HepG2 (cell line): ENCODE measurements around the gene NEK5. TPM values are rescaled to one million over a fixed set of nuclear protein-coding genes. Genes with fewer than 3 reads are reported as not detected.
"Not testable (repeated sequence)": the region's sequence is repeated elsewhere in the genome, so short reads cannot be mapped to it uniquely, and the experiment has no call there.

ENCODE experiments used
- ATAC-seq: fragments of 200-7000 bp; cut with Tn5 transposase; 3 replicates; pipeline ENCODE4 v1.9.1; 2020; ENCODE audit warnings: mild to moderate bottlenecking, moderate library complexity
- BruUV-seq: library from RNA; stranded (reverse); fragments of 400-500 nt; replicated peaks from 2 replicates; lab custom pipeline; 2021; lab: Mats Ljungman, UMichigan
- CTCF ChIA-PET: fragments of 300-600 bp; formaldehyde crosslinking; extraction: SDS; loops from one replicate; lab custom pipeline; 2021; ENCODE audit warnings: low total read pairs, inconsistent platforms, low intra/inter-chr PET ratio; lab: Yijun Ruan, JAX
- POLR2A ChIA-PET: fragments of 350-600 bp; sonication (Branson Sonifier 250); formaldehyde crosslinking; loops from one replicate; lab custom pipeline; 2020; ENCODE audit warnings: antibody characterized with exemption, inconsistent platforms; lab: Yijun Ruan, JAX
- DNase-seq: peaks from one replicate; pipeline ENCODE4 v3.0.0-alpha.2; 2015; ENCODE audit warnings: low spot score
- FAIRE-seq: peaks from 3 replicates; lab custom pipeline; 2011; peaks lifted over from hg19 to GRCh38; lab: Jason Lieb, UNC
- H2AFZ ChIP-seq: one replicate; pipeline ENCODE4 v1.6.1; 2011; ENCODE audit warnings: low read length, inconsistent platforms
- H3K27ac ChIP-seq: fragments of 300-600 bp; 3 replicates; pipeline ENCODE4 v1.8.0; 2011; ENCODE audit warnings: mixed run types, mild to moderate bottlenecking, mixed read lengths, low read length, inconsistent platforms; ENCODE audit not compliant: insufficient read depth; ENCODE audit errors: extremely low read length
- H3K27me3 ChIP-seq, 2 experiments: fragments of 200-600 bp in 1 of 2; 2 replicates in 1 of 2; 3 replicates in 1 of 2; pipeline versions ENCODE4 v1.6.0 to v1.8.0; 2011; ENCODE audit warnings: low read length in 2 of 2, mild to moderate bottlenecking in 2 of 2, moderate library complexity in 2 of 2, inconsistent platforms in 1 of 2; ENCODE audit not compliant: insufficient read depth in 2 of 2, control insufficient read depth in 1 of 2
- H3K36me3 ChIP-seq, 2 experiments: fragments of 200-600 bp in 1 of 2; replicated peaks in 1 of 2; 2 replicates in 1 of 2; 3 replicates in 1 of 2; pipeline versions ENCODE4 v1.5.1 to v1.8.0; 2011; ENCODE audit warnings: low read length in 2 of 2, inconsistent platforms in 1 of 2; ENCODE audit not compliant: insufficient read depth in 2 of 2, control insufficient read depth in 1 of 2
- H3K4me1 ChIP-seq: 2 replicates; pipeline ENCODE4 v1.5.1; 2012; ENCODE audit warnings: low read length, inconsistent platforms; ENCODE audit not compliant: insufficient read depth
- H3K4me2 ChIP-seq: 2 replicates; pipeline ENCODE4 v1.6.0; 2011; ENCODE audit warnings: low read depth, low read length, inconsistent platforms
- H3K4me3 ChIP-seq, 3 experiments: fragments of 200-600 bp in 1 of 3; sonication (generic), shearing (Covaris generic) in 1 of 3; replicated peaks in 1 of 3; 2 replicates each; pipeline ENCODE4 v1.5.1; 2011 to 2016; ENCODE audit warnings: low read length in 3 of 3, inconsistent platforms in 2 of 3, low read depth in 2 of 3, mild to moderate bottlenecking in 2 of 3, control low read depth in 1 of 3, mixed read lengths in 1 of 3; ENCODE audit not compliant: insufficient read depth in 1 of 3
- H3K79me2 ChIP-seq: one replicate; pipeline ENCODE4 v1.6.1; 2011; ENCODE audit warnings: low read length, inconsistent platforms; ENCODE audit not compliant: insufficient read depth
- H3K9ac ChIP-seq: 2 replicates; pipeline ENCODE4 v1.6.0; 2011; ENCODE audit warnings: mild to moderate bottlenecking, low read depth, low read length, inconsistent platforms; ENCODE audit not compliant: insufficient read depth
- H3K9me3 ChIP-seq: 2 replicates; pipeline ENCODE4 v1.5.1; 2012; ENCODE audit warnings: mild to moderate bottlenecking, low read length
- H4K20me1 ChIP-seq: 2 replicates; pipeline ENCODE4 v1.6.0; 2011; ENCODE audit warnings: inconsistent platforms, mild to moderate bottlenecking, low read length, moderate library complexity; ENCODE audit not compliant: insufficient read depth
- HNRNPK ChIP-seq: fragments of 200-400 bp; formaldehyde crosslinking; IDR thresholded peaks from 2 replicates; pipeline ENCODE4 v1.6.1; 2018; ENCODE audit warnings: low read length, low read depth, moderate library complexity, mild to moderate bottlenecking; ENCODE audit not compliant: poor library complexity, severe bottlenecking
- PAXIP1 ChIP-seq: sonication (generic); formaldehyde crosslinking; conservative IDR thresholded peaks from 2 replicates; pipeline ENCODE4 v1.4.0; 2020; ENCODE audit warnings: mild to moderate bottlenecking, missing genetic modification reagents, moderate library complexity
- WGBS: methylation state at CpG from one replicate; pipeline ENCODE4 v1.1.6; 2017; ENCODE audit warnings: low lambda C conversion rate; 5-methylcytosine and 5-hydroxymethylcytosine counted together
- in situ Hi-C: cut with HindIII; loops from 2 replicates; pipeline ENCODE4 v1.10.0; 2017; ENCODE audit warnings: low pct_unique_long_range_greater_than_20kb; ENCODE audit not compliant: extremely low pct_ligation_motif_present
- intact Hi-C: fragments of 100-400 bp; cut with micrococcal nuclease; formaldehyde crosslinking; loops from one replicate; pipeline ENCODE4 v1.10.0; 2022; ENCODE audit not compliant: unreplicated experiment
- polyA plus RNA-seq, 8 experiments: library from polyadenylated mRNA; depleted of rRNA in 3 of 8; stranded (reverse) in 7 of 8; unstranded in 1 of 8; fragments of >200 nt; fragmentation: Illumina TruSeq in 4 of 8; extraction: Trizol in 4 of 8; gene quantifications; 2 replicates each; pipeline versions ENCODE4 v1.2.1 to v1.2.3, GENCODE V29; 2011 to 2016; ENCODE audit warnings: low read depth in 4 of 8, missing spikeins in 1 of 8, mixed read lengths in 1 of 8; ENCODE audit not compliant: insufficient read depth in 1 of 8
- total RNA-seq, 5 experiments: library from RNA; depleted of rRNA; stranded (reverse); fragments of >200 nt; fragmentation: Illumina TruSeq; extraction: Trizol; gene quantifications; 2 replicates each; pipeline ENCODE4 v1.2.3, GENCODE V29; 2016; ENCODE audit warnings: low read depth in 1 of 5

Gene NEK5
- total and polyA plus RNA-seq, 2 of the 13 experiments (the other 11 are each of a cell fraction or from before 2014, with no cell fraction given) = 0.12 to 0.22 TPM

DNA sequence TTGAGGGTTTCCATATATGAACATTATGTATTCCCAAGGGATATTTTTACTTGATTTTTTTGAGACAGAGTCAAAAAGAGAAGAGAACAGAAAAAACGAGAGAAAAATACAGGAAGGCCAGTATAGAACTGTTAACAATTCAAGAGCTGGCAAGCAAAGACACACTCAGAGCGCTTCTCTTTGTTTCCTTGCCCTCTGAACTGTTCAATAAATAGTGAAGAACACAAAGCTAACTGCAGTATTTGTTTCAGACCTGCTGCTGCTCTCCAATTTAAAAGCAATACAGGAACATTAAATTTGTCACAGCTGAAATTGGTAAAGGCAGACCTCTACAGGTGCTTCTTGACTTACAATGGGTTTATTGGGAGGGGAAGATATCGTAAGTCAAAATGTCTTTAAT, 44.5 kb upstream of the NEK5 start:
- TF ChIP-seq PAXIP1 (CRISPR knock-in tag) = 0 out of 2 replicates have a peak, but pooled peaks have one; percentile 17
- TF ChIP-seq HNRNPK = no peak
- no peak overlapping the region for H3K4me2 ChIP-seq
- POLR2A ChIA-PET = interaction anchor here (0.9 to 1.8 kb wide), 2 partner anchors 10 to 13 kb away, joined by 3 to 6 read pairs; partner anchors contain the start of gene NEK3
- 80% methylated on average over 3 of the region's 3 CpGs for WGBS
- no peak overlapping the region for H2AFZ ChIP-seq
- in situ Hi-C loops (no loop called here), intact Hi-C loops (no loop called here)
- no TSS peak for BruUV-seq
- no peak overlapping the region for H3K27ac ChIP-seq
- H3K79me2 ChIP-seq = no peaks in the 10 kb centered on the region
- ATAC-seq (no peak; the same call in 2 of the 3 replicates), DNase-seq (no peak), FAIRE-seq (no peak)
- peaks cover 10 to 35% of the 10 kb centered on the region in 2 experiments for H3K36me3 ChIP-seq
- H3K4me3 ChIP-seq = no peak overlapping the region
- CTCF ChIA-PET = no interaction called here
- H3K27me3 ChIP-seq = no peaks in the 10 kb centered on the region
- no peaks in the 10 kb centered on the region for H3K9me3 ChIP-seq
- H3K4me1 ChIP-seq = peaks cover 36% of the 10 kb centered on the region
- no peak overlapping the region for H3K9ac ChIP-seq
- no peaks in the 10 kb centered on the region for H4K20me1 ChIP-seq

DNA sequence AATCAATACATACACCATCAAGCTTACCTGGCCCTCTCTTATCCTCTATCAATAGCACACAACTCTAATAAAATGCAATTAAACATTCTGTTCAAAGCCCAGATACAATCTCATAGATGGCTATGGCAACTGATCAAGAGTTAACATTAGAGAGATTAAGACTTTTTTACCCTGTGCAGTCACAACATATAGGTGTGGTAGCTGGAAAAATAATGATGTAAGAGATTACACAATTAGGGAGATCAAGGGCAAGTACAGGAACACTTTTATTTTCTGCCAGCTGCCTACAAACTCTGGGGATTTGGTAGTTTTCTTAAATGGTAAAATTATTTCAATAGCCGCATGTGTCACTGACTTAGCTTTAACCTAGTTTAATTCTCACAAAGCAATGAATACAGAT, 42.8 kb upstream of the NEK5 start:
- Histone ChIP-seq H3K4me1 (peaks cover 20% of the 10 kb centered on the region), H3K36me3 (peaks cover 10 to 32% of the 10 kb centered on the region in 2 experiments)
- BruUV-seq, DNase-seq, H3K27me3 ChIP-seq, intact Hi-C loops, FAIRE-seq, ATAC-seq, H3K9me3 ChIP-seq, H3K79me2 ChIP-seq, H4K20me1 ChIP-seq, H3K9ac ChIP-seq, H3K4me3 ChIP-seq, H3K4me2 ChIP-seq, H2AFZ ChIP-seq, CTCF ChIA-PET, in situ Hi-C loops, H3K27ac ChIP-seq: not testable (repeated sequence)
- 100% methylated on average over 1 of the region's 1 CpG for WGBS
- POLR2A ChIA-PET = interaction anchor here (1.2 kb wide), 1 partner anchor 23 kb away, joined by 3 read pairs; no protein-coding TSS in a partner anchor

DNA sequence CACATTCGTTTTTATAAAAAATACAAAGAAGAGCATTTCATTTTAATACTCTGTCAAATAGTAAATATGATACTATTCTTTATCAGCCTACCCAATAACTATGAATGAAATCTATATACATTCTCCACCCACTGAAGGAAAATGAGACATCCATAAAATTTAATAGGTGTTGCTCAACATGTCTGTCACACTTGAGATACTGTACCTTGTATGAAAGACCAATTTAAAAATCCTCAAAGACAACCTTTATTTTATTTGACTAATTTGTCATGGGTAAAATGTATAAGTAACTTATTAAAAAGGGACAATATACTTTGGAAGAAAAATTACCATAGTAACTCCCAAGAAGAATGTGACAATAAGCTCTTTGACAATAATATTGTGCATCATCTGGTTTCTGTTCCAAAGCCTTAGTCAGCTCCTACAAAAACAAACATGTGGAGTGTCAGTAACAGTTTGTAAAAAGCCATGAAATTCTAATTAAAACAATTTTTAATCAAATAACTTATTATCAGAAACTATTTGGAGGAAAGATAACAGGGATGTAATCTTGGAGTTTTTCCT, 42.0 kb upstream of the NEK5 start:
- 88% methylated on average over 1 of the region's 1 CpG for WGBS
- CTCF ChIA-PET, H3K27ac ChIP-seq, H3K4me3 ChIP-seq, H3K79me2 ChIP-seq, H3K9ac ChIP-seq, H3K4me2 ChIP-seq, BruUV-seq, H2AFZ ChIP-seq, intact Hi-C loops, in situ Hi-C loops, ATAC-seq, H3K9me3 ChIP-seq, H4K20me1 ChIP-seq, H3K27me3 ChIP-seq, FAIRE-seq, DNase-seq: not testable (repeated sequence)
- POLR2A ChIA-PET = interaction anchor here (1.2 kb wide), 1 partner anchor 23 kb away, joined by 3 read pairs; no protein-coding TSS in a partner anchor
- Histone ChIP-seq H3K36me3 (peaks cover 10 to 28% of the 10 kb centered on the region in 2 experiments), H3K4me1 (peaks cover 21% of the 10 kb centered on the region)
